HFF-Myc (cell line): Measurements from ENCODE around the gene ADNP.

Experiments used
- DNase-seq: peaks from one replicate; pipeline ENCODE4 v3.0.0-alpha.2; 2011; ENCODE audit warnings: low read depth; ENCODE audit errors: extremely low read depth
- H3K4me3 ChIP-seq: replicated peaks from 2 replicates; pipeline ENCODE4 v1.5.1; 2011; ENCODE audit warnings: low read depth, mild to moderate bottlenecking, control low read depth, low read length
- TF ChIP-seq, protein P1 (sequence below): IDR thresholded peaks from 2 replicates; pipeline ENCODE4 v1.5.1; 2012; ENCODE audit warnings: mild to moderate bottlenecking, low read depth, low read length, control low read depth; ENCODE audit errors: missing control alignments

ADNP gene

DNA sequence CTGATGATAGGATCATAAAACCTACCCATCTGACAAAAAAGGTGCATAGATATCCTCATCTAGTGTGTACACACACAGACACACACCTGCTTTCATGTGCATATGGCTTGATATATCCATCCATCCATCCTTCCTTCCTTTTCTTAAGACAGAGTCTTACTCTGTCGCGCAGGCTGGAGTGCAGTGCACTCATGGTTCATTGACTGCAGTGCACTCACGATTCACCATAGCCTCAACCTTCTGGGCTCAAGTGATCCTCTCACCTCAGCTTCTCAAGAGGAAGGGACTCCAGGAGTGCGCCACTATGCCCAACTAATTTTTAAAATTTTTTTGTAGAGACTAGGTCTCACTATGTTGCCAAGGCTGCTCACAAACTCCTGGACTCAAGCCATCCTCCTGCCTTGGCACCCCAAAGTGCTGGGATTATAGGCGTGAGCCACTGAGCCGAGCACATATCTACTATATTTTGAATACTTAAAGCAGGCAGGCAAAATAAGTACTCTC lies 27.1 kb downstream of the ADNP start:
- no peak overlapping the region for H3K4me3 ChIP-seq
- no peak for DNase-seq
- TF ChIP-seq, protein P1, sequence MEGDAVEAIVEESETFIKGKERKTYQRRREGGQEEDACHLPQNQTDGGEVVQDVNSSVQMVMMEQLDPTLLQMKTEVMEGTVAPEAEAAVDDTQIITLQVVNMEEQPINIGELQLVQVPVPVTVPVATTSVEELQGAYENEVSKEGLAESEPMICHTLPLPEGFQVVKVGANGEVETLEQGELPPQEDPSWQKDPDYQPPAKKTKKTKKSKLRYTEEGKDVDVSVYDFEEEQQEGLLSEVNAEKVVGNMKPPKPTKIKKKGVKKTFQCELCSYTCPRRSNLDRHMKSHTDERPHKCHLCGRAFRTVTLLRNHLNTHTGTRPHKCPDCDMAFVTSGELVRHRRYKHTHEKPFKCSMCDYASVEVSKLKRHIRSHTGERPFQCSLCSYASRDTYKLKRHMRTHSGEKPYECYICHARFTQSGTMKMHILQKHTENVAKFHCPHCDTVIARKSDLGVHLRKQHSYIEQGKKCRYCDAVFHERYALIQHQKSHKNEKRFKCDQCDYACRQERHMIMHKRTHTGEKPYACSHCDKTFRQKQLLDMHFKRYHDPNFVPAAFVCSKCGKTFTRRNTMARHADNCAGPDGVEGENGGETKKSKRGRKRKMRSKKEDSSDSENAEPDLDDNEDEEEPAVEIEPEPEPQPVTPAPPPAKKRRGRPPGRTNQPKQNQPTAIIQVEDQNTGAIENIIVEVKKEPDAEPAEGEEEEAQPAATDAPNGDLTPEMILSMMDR, result no peak

DNA sequence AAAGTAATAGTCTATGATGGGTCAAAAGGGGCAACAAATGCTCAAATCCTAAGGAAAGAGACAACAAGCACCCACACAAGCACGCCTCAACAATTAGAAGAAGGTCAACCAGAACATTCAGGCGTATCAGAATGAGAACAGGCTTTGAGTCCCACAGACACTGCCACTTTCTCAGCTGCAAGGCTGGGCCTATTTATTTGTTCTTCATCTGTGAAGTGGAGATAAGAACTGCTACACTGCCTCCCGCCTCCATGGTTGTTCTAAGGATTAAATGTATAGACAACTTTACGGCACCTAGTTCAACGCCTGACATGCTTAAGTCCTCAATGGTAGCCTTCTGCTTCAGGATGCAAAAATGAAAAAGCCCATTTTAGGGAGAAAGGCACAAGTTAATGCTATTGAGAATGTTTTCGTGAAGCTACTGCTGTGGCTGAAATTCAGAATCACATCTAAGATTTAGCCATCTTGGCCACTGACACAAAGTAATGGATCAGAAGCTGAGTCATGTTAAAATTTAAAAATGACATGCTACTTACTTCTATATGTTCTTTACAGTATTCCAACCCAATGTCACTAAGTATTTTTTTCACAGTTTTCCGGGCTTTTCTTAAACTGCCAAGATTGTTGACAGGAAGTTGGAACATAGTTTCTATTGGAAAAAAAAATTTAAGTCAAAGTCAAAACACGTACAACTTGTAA lies 27.7 kb downstream of the ADNP start:
- TF ChIP-seq, protein P1, result no peak
- no peak overlapping the region for H3K4me3 ChIP-seq
- DNase-seq, result no peak

GRCh38 chr20:50901301-50901700 lies 29.9 kb downstream of the ADNP start:
- no peak for DNase-seq
- H3K4me3 ChIP-seq, result no peak overlapping the region
- TF ChIP-seq, protein P1, result no peak

DNA sequence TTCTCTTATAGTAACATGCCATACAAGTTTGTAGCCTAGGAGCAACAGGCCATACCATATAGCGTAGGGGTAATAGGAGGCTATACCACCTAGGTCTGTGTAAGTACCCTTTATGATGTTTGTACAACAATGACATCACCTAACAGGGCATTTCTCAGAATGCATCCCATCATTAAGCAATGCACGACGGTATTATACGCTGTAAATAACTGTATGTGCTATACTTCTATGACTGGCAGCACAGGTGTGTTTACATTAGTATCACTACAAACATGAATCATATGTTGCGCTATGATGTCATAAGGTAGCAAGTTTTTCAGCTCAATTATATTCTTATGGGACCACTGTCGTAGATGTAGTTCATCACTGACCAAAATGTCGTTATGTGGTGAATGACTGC lies 31.0 kb downstream of the ADNP start:
- H3K4me3 ChIP-seq, result no peak overlapping the region
- no peak for DNase-seq
- TF ChIP-seq, protein P1, result no peak

- TF ChIP-seq, protein P1, result no peak
- DNase-seq, result no peak
- H3K4me3 ChIP-seq, result no peak overlapping the region
Measured at GRCh38 chr20:50898475-50898874, 32.8 kb downstream of the ADNP start.

- DNase-seq, result no peak
- TF ChIP-seq, protein P1, result no peak
- H3K4me3 ChIP-seq, result no peak overlapping the region
Measured at GRCh38 chr20:50895111-50895830, 36.0 kb downstream of the ADNP start.

- TF ChIP-seq, protein P1, result no peak
- no peak overlapping the region for H3K4me3 ChIP-seq
- no peak for DNase-seq
Measured at GRCh38 chr20:50893620-50894019, 37.6 kb downstream of the ADNP start.
